GM12801 (cell line): ENCODE measurements around the gene TTC36.

Experiments used
- CTCF ChIP-seq: IDR thresholded peaks from one replicate; pipeline ENCODE4 v1.5.1; 2011; ENCODE audit warnings: control low read depth; ENCODE audit not compliant: insufficient read length; ENCODE audit errors: extremely low read depth

Gene TTC36

DNA sequence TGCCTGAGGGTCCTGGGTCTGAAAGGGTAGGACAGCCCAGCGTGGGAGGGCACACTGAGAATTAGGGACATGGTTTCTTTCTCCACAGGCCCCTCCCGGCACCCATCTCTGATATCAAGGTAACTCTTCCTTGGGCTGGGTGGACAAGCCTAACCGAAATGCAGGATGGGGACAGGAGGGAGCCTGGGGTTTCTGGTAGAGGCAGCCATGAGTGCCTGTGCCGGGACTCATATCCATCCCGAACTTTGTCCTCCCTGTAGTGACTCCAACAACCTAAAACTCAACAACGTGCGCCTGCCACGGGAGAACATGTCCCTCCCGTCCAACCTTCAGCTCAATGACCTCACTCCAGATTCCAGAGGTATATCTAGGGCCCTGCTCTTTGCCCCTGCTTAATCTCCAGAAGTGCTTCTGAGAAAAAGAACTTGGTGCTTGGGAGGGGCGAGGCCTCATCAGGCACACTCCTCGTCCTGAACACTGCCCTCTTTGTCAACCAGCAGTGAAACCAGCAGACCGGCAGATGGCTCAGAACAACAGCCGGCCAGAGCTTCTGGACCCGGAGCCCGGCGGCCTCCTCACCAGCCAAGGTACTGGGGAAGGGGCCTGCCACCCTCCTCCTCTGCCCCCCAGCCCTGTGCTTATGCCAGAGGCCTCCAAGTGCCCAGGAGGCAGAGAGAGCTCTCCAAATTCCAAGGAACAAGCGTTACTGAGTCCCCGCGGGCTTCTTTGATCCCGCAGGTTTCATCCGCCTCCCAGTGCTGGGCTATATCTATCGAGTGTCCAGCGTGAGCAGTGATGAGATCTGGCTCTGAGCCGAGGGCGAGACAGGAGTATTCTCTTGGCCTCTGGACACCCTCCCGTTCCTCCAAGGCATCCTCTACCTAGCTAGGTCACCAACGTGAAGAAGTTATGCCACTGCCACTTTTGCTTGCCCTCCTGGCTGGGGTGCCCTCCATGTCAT, 6.8 kb downstream of the TTC36 start:
- TF ChIP-seq CTCF: no peak

DNA sequence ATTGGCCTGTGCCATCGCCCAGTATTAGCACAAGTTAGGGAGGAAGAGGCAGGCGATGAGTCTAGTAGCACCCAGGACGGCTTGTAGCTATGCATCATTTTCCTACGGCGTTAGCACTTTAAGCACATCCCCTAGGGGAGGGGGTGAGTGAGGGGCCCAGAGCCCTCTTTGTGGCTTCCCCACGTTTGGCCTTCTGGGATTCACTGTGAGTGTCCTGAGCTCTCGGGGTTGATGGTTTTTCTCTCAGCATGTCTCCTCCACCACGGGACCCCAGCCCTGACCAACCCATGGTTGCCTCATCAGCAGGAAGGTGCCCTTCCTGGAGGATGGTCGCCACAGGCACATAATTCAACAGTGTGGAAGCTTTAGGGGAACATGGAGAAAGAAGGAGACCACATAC, 8.0 kb downstream of the TTC36 start:
- no peak for TF ChIP-seq CTCF

GRCh38 chr11:118536726-118537125, 9.5 kb downstream of the TTC36 start:
- TF ChIP-seq CTCF: no peak

DNA sequence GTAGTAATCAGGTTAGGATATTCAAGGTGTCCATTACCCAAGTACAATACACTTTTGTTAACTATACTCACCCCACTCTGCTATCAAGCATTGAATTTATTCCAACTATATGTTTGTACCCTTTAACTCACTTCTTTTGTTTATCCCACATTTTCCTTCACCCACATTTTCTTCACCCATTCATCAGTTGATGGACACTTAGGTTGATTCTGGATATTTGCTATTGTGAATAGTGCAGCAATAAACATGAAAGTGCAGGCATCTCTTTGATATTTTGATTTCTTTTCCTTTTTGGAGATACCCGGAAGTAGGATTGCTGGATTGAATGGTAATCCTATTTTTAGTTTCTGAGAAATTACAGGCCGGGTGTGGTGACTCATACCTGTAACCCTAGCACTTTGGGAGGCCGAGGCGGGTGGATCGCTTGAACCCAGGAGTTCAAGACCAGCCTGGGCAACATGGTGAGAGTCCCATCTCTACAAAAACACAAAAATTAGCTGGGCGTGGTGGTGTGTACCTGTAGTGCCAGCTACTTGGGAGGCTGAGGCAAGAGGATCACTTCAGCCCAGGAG, 10.2 kb downstream of the TTC36 start:
- no peak for TF ChIP-seq CTCF

DNA sequence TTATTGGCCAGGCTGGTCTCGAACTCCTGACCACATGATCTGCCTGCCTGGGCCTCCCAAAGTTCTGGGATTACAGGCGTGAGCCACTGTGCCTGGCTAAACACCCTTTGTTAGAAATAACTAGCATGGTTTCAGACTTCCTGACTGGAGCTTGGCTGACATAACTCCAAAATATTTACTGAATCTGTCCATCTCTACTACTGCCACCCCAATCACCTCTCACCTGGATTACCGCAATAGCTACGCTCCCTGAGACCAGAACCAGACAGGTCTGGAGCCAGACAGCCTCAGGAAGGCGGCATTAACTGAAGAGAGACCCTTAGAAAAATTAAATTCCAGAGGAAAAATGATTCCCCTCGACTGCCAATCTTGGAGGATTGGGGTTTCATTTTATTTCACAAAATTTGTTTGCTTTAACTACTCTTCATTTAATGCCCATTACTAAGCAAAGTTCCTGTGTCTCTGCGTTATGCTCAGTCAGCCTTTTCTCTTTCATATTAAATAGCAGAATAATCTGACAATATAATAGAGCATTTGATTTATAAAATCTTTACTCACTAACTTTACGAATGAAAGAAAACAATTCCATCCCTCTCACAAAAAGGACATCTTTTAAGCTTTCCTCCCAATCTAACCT, 16.9 kb downstream of the TTC36 start:
- TF ChIP-seq CTCF: no peak

DNA sequence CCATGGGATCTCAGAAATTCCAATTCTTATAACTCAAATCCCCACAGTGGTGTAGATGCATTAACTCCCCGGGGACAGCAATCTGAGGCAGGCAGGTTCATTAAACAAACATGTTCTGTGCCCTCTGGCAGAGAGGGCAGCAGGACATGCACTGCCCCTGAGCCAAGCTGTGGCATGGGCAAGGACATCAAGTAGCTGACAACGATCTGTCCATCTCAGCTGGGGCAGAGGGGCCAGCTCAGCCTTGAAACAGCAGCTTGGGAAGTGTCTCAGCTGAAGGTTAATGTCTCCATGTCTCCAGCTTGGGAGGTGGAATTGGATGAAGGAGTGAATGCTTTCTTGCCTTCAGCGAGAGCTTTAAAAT, 17.4 kb downstream of the TTC36 start:
- TF ChIP-seq CTCF: no peak

- no peak for TF ChIP-seq CTCF
Measured at GRCh38 chr11:118545533-118545932, 18.3 kb downstream of the TTC36 start.
